NCI-H2196 (cell line): Measurements from ENCODE around the gene TAMM41.
"Not testable (repeated sequence)": the region's sequence is repeated elsewhere in the genome, so short reads cannot be mapped to it uniquely, and the experiment has no call there.

ENCODE experiments used
- DNase-seq: peaks from one replicate; lab custom pipeline; 2025; ENCODE audit not compliant: unreplicated experiment; lab: John Stamatoyannopoulos, UW

Gene TAMM41

DNA sequence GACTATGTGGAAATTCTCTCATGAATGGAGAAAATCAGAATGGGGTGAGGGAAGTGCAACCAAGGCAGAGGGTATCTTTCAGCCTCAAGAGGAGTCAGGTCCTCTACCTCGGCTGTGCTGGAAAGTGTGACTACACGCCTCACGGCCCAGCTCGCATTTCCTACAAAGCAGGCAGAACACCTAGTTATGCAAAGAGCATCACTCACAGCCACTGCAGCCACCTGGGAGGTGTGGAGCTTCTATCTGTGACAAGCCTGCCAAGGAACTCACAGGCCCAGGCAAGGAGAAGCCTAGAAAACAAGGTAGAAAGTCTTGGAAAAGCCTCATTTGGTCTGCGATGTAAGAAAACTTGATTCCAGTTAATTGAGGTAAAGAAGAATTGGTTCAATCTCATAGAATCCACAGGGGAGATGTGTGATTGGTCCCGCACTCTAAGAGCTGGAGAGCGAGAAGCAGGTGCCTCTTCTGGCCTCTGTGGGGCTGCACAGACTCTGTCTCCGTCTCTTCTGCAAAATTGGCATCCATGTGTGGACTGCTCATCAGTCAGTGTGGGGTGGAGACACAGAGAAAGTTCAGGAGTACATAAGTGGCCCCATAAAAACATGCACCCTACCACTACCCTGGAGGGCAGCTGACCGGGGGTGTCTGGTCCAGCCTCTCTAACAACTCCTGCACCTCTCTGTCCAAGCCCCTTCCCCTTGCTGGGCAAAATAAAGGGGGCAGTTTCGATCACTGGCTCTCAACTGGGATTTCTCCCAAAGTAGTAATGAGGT lies 76.8 kb downstream of the TAMM41 start:
- DNase-seq, result no peak

DNA sequence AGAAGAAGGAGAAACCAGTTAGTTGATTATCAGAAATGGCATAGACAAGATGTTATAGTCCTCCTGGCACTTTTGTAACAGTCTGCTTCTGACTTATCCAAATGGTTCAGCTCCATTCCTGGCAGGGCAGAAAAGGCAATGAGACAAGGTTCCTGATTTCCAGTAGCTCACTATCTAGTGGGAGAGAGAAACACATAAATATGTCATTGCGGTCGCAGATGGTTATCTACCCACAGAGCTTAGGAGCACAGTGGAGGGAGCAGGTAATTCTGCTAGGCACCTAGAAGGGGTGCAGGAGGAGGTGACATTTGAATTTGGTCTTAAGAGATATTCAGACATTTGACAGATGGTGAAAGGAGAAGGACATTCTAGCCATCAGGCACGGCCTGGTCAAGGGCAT lies 78.1 kb downstream of the TAMM41 start:
- no peak for DNase-seq

DNA sequence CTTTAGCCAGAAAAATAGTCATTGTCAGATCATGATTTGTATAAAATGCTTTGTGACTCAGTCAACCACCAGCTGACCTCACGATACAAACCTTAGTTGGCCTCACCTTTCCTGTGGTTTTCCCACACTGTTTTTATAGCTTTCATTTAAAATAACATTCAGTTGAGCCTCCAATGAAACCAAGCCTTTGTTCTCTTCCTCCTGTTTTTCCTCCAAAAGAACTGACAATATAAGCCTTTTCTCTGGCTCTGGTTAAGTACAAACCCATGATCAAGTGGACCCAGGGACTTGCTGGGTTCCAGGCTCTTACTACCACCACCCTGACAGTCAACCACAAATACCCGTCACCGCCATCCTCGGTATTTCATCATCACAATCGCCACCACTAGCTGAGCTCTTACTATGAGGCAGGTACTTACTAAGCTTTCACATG lies 81.7 kb downstream of the TAMM41 start:
- DNase-seq, result no peak

DNA sequence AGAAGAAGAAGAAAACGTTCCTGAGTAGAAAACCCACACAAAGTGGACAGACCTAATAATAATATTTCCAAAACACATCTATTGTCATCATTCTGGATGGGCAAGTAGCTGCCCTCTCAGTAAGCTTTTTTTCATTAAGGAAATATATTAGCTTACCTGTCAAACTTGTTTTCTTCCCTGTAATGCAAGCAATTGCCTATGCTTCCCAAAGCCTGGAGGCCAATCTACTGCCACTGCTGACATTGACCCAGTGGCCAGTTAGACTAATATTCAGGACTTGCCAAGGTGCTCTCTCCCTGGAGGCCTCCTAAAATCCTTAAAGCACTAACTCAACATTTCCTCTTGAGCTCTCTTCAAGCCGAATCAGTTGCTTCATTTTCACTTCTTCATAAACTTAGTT lies 86.7 kb downstream of the TAMM41 start:
- no peak for DNase-seq

DNA sequence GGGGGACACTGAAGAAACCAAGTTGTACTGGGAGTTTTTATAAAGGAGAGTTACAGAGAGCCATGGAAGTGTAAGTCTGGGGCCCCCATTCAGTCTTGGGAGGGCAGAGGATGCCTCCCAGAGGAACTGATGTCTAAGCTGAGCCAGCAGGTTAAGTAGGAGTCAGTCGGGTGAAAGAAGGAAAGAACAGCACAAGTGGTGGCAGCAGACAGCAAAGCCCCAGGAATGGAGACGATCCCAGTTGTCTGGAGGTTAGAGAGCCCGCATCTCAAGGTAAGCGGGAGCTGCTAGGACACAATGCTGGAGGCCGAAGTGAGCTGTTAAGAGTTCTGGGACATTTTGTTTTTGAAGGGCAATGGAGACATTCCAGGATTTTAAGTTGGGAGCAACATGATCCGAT lies 88.8 kb downstream of the TAMM41 start:
- no peak for DNase-seq

DNA sequence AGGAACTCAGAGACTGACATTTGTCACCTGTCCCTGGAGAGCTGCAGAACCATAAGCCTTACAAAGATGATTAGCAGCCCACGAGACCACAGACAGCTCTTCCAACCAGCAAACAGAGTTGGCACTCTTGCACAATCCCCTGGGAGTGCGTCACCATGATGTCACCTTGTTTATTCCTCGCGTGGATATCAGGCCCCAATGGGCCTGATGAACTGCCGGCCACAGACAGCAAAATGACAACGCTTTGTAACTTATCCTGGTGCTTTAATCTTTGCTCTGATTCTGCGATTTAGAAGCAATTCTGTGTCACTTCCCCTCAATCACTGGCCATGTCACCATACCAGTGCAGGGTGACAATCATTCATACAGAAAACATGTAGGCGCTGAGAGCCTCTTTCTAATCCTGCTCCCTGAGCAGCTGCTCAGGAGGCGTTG lies 89.2 kb downstream of the TAMM41 start:
- no peak for DNase-seq

DNA sequence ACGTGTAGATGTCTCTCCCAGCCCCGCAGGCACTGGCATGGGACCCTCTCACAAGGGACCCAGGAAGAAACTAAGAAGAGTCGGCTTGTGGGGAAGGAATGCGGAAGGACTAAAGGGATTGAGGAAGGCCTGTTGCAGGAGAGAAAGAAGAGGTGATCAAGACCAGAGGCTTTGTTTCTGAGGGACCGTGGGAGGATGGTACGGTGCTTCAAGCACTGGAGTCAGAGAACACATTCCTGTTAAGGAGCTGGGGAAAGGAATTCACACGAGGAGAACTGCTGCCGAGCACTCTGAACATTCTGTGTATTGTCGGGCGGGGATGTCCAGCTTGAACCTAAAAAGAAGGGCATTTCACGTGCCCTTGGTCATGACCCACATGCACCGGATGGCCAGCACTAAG lies 91.4 kb downstream of the TAMM41 start:
- DNase-seq, result no peak

DNA sequence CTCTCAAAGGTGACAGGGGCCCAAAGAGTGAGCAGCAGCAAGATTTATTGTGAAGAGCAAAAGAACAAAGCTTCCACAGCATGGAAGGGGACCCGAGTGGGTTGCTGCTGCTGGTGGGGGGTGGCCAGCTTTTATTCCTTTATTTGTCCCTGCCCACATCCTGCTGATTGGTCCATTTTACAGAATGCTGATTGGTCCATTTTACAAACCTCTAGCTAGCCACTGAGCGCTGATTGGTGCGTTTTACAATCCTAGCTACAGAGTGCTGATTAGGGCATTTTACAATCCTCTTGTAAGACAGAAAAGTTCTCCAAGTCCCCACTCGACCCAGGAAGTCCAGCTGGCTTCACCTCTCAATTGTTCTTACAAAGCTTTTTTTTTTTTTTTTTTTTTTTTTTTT lies 94.4 kb downstream of the TAMM41 start:
- not testable (repeated sequence) for DNase-seq

DNA sequence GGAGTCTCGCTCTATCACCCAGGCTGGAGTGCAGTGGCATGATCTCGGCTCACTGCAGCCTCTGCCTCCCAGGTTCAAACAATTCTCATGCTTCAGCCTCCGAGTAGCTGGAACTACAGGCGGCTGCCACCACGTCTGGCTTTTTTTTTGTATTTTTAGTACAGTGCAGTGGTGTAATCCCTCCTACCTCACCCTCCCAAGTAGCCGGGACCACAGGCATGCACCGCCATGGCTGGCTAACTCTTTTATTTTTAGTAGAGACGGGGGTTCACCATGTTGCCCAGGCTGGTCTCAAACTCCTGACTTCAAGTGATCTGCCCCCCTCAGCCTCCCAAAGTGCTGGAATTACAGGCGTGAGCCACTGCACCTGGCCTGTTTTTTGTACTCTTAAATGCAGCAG lies 98.4 kb downstream of the TAMM41 start:
- not testable (repeated sequence) for DNase-seq
